Panc1 (cell line): ENCODE results near the gene BAIAP2. TPM values are rescaled to one million over a fixed set of nuclear protein-coding genes. Genes with fewer than 3 reads are reported as not detected.

Experiments used
- ATAC-seq: fragments of 200-7000 bp; cut with Tn5 transposase; 2 replicates; pipeline ENCODE4 v1.9.1; 2020; ENCODE audit warnings: mild to moderate bottlenecking, moderate library complexity
- BruUV-seq: library from RNA; stranded (reverse); fragments of 400-500 nt; replicated peaks from 2 replicates; lab custom pipeline; 2021; lab: Mats Ljungman, UMichigan
- CTCF ChIA-PET: fragments of 300-600 bp; sonication (Branson Sonifier 250); formaldehyde crosslinking; loops from one replicate; lab custom pipeline; 2022; ENCODE audit warnings: antibody characterized with exemption; lab: Charles Lee
- POLR2A ChIA-PET: fragments of 300-600 bp; sonication (Branson Sonifier 250); formaldehyde crosslinking; loops from one replicate; lab custom pipeline; 2022; ENCODE audit warnings: antibody characterized with exemption; lab: Charles Lee
- DNase-seq: peaks from one replicate; pipeline ENCODE4 v3.0.0-alpha.2; 2010; ENCODE audit warnings: low read depth, low spot score
- H3K27ac ChIP-seq: 2 replicates; pipeline ENCODE4 v1.5.1; 2011; ENCODE audit warnings: mild to moderate bottlenecking, low read length, inconsistent platforms
- H3K27me3 ChIP-seq: fragments of 200-500 bp; sonication (Bioruptor generic); 2 replicates; pipeline ENCODE4 v1.6.0; 2014; ENCODE audit warnings: low read length, inconsistent platforms; ENCODE audit not compliant: control insufficient read depth, insufficient read depth
- H3K36me3 ChIP-seq: fragments of 200-500 bp; sonication (Bioruptor generic); 2 replicates; pipeline ENCODE4 v1.5.1; 2014; ENCODE audit warnings: inconsistent platforms, mild to moderate bottlenecking, low read length, moderate library complexity; ENCODE audit not compliant: control insufficient read depth, insufficient read depth
- H3K4me1 ChIP-seq: 2 replicates; pipeline ENCODE4 v1.5.1; 2011; ENCODE audit warnings: inconsistent platforms, mild to moderate bottlenecking, low read length, moderate library complexity; ENCODE audit not compliant: control insufficient read depth, insufficient read depth
- H3K4me3 ChIP-seq, 2 experiments: 2 replicates each; pipeline ENCODE4 v1.5.1; 2011 to 2012; ENCODE audit warnings: low read depth in 2 of 2, low read length in 2 of 2, mild to moderate bottlenecking in 2 of 2, inconsistent platforms in 1 of 2, moderate library complexity in 1 of 2
- H3K9me3 ChIP-seq: fragments of 200-500 bp; sonication (Bioruptor generic); 2 replicates; pipeline ENCODE4 v1.5.1; 2014; ENCODE audit warnings: low read depth, mild to moderate bottlenecking, inconsistent platforms, low read length, moderate library complexity; ENCODE audit not compliant: control insufficient read depth, insufficient read depth
- POLR2AphosphoS5 ChIP-seq: IDR thresholded peaks from 2 replicates; pipeline ENCODE4 v1.6.1; 2012; ENCODE audit warnings: mild to moderate bottlenecking, low read depth, low read length, moderate library complexity
- SIN3A ChIP-seq: IDR thresholded peaks from 2 replicates; pipeline ENCODE4 v1.6.1; 2012; ENCODE audit warnings: low read depth, mild to moderate bottlenecking, low read length, moderate library complexity, borderline replicate concordance; ENCODE audit not compliant: insufficient read depth
- TCF7L2 ChIP-seq: IDR thresholded peaks from 2 replicates; pipeline ENCODE4 v1.6.1; 2011; ENCODE audit warnings: mild to moderate bottlenecking, low read depth, low read length, inconsistent platforms
- in situ Hi-C: cut with HindIII; loops from 2 replicates; pipeline ENCODE4 v1.10.0; 2016; ENCODE audit warnings: low sequenced_read_pairs, low pct_unique_long_range_greater_than_20kb
- intact Hi-C: fragments of 100-400 bp; cut with micrococcal nuclease; formaldehyde crosslinking; loops from one replicate; pipeline ENCODE4 v1.10.0; 2022; ENCODE audit not compliant: unreplicated experiment
- total RNA-seq: library from RNA; stranded (reverse); gene quantifications from one replicate; pipeline ENCODE4 v1.2.1, GENCODE V29; 2021; ENCODE audit not compliant: unreplicated experiment
- TF ChIP-seq, protein P1 (sequence below): fragments of 450-650 bp; IDR thresholded peaks from 2 replicates; pipeline ENCODE4 v1.5.1; 2017; ENCODE audit warnings: mild to moderate bottlenecking
- TF ChIP-seq, protein P2 (sequence below), 2 experiments: IDR thresholded peaks; 2 replicates each; pipeline ENCODE4 v1.6.1; 2011 to 2012; ENCODE audit warnings: low read depth in 2 of 2, control low read depth in 1 of 2, low read length in 1 of 2, mild to moderate bottlenecking in 1 of 2, moderate library complexity in 1 of 2; ENCODE audit not compliant: insufficient read depth in 1 of 2

BAIAP2 gene
- total RNA-seq, 1 experiment from 2014 or later = 125 TPM

GRCh38 chr17:81009136-81009535 lies 25.8 kb upstream of the BAIAP2 start:
- TF ChIP-seq, protein P1, sequence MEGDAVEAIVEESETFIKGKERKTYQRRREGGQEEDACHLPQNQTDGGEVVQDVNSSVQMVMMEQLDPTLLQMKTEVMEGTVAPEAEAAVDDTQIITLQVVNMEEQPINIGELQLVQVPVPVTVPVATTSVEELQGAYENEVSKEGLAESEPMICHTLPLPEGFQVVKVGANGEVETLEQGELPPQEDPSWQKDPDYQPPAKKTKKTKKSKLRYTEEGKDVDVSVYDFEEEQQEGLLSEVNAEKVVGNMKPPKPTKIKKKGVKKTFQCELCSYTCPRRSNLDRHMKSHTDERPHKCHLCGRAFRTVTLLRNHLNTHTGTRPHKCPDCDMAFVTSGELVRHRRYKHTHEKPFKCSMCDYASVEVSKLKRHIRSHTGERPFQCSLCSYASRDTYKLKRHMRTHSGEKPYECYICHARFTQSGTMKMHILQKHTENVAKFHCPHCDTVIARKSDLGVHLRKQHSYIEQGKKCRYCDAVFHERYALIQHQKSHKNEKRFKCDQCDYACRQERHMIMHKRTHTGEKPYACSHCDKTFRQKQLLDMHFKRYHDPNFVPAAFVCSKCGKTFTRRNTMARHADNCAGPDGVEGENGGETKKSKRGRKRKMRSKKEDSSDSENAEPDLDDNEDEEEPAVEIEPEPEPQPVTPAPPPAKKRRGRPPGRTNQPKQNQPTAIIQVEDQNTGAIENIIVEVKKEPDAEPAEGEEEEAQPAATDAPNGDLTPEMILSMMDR = no peak
- no peak for TF ChIP-seq POLR2AphosphoS5
- no peak for TF ChIP-seq SIN3A
- TF ChIP-seq, protein P2, sequence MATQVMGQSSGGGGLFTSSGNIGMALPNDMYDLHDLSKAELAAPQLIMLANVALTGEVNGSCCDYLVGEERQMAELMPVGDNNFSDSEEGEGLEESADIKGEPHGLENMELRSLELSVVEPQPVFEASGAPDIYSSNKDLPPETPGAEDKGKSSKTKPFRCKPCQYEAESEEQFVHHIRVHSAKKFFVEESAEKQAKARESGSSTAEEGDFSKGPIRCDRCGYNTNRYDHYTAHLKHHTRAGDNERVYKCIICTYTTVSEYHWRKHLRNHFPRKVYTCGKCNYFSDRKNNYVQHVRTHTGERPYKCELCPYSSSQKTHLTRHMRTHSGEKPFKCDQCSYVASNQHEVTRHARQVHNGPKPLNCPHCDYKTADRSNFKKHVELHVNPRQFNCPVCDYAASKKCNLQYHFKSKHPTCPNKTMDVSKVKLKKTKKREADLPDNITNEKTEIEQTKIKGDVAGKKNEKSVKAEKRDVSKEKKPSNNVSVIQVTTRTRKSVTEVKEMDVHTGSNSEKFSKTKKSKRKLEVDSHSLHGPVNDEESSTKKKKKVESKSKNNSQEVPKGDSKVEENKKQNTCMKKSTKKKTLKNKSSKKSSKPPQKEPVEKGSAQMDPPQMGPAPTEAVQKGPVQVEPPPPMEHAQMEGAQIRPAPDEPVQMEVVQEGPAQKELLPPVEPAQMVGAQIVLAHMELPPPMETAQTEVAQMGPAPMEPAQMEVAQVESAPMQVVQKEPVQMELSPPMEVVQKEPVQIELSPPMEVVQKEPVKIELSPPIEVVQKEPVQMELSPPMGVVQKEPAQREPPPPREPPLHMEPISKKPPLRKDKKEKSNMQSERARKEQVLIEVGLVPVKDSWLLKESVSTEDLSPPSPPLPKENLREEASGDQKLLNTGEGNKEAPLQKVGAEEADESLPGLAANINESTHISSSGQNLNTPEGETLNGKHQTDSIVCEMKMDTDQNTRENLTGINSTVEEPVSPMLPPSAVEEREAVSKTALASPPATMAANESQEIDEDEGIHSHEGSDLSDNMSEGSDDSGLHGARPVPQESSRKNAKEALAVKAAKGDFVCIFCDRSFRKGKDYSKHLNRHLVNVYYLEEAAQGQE (IDR thresholded peaks at IDR 0.05; ENCODE audit: insufficient read depth in 1 of 2, low read depth in 2 of 2, low read length in 1 of 2) = no peak
- TF ChIP-seq TCF7L2 = no peak
- in situ Hi-C loops (no loop called here), intact Hi-C loops (no loop called here)
- H3K27me3 ChIP-seq = peaks cover 5% of the 10 kb centered on the region
- no peaks in the 10 kb centered on the region for H3K36me3 ChIP-seq
- DNase-seq (no peak), ATAC-seq (no peak)
- peaks cover 6% of the 10 kb centered on the region for H3K4me1 ChIP-seq
- no peak overlapping the region for H3K27ac ChIP-seq
- H3K9me3 ChIP-seq = no peaks in the 10 kb centered on the region
- POLR2A ChIA-PET = interaction anchor here (0.7 kb wide), 1 partner anchor 905 kb away, joined by 4 read pairs; no protein-coding TSS in a partner anchor
- H3K4me3 ChIP-seq = no peak overlapping the region
- no TSS peak for BruUV-seq
- CTCF ChIA-PET = interaction anchor here (0.7 kb wide), 1 partner anchor 155 kb away, joined by 5 read pairs; no protein-coding TSS in a partner anchor

DNA sequence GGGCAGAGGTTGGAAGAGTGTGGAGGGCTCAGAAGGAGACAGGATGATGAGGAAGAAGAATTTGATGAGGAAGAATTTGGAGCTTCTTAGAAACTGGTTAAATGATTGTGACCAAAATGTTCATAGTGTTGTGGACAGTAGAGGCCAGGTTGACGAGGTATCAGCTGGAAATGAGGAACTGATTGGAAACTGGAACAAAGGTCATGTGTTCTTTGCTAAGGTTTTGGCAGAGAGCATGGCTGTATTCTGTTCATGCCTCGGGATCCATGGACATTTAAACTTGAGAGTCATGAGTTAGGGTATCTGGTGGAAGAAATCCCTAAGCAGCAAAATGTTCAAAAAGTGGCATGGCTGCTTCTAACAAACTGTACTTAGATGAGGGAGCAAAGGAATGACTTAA lies 24.0 kb upstream of the BAIAP2 start:
- intact Hi-C loops (no loop called here), in situ Hi-C loops (no loop called here)
- no peak overlapping the region for H3K27ac ChIP-seq
- H3K4me3 ChIP-seq = no peak overlapping the region
- ChIA-PET POLR2A (no interaction called here), CTCF (no interaction called here)
- no peak for ATAC-seq
- no TSS peak for BruUV-seq
- no peaks in the 10 kb centered on the region for H3K36me3 ChIP-seq
- H3K9me3 ChIP-seq = no peaks in the 10 kb centered on the region
- no peak for DNase-seq
- H3K27me3 ChIP-seq = no peaks in the 10 kb centered on the region; the same call in 1 of the 2 replicates
- no peaks in the 10 kb centered on the region for H3K4me1 ChIP-seq
- TF ChIP-seq SIN3A = no peak
- no peak for TF ChIP-seq TCF7L2
- TF ChIP-seq POLR2AphosphoS5 = no peak
- TF ChIP-seq, protein P1 = no peak
- TF ChIP-seq, protein P2 (IDR thresholded peaks at IDR 0.05; ENCODE audit: insufficient read depth in 1 of 2, low read depth in 2 of 2, low read length in 1 of 2) = no peak
